Mesendoderm (in vitro differentiated cells): ENCODE data around the gene PLEK2.

Experiments used
- DNase-seq: peaks from one replicate; pipeline ENCODE4 v3.0.0; 2013
- H2AK5ac ChIP-seq: 2 replicates; pipeline ENCODE4 v1.6.1; 2013; ENCODE audit warnings: low read length, inconsistent platforms
- H2BK120ac ChIP-seq: 2 replicates; pipeline ENCODE4 v1.6.1; 2013; ENCODE audit warnings: low read depth, mild to moderate bottlenecking, low read length, moderate library complexity, mixed read lengths
- H2BK15ac ChIP-seq: replicated peaks from 2 replicates; pipeline ENCODE4 v1.6.1; 2013; ENCODE audit warnings: low read depth, mild to moderate bottlenecking, moderate library complexity
- H2BK5ac ChIP-seq: 2 replicates; pipeline ENCODE4 v1.6.1; 2013; ENCODE audit warnings: low read length, inconsistent platforms
- H3K18ac ChIP-seq: 2 replicates; pipeline ENCODE4 v1.6.1; 2013; ENCODE audit warnings: mild to moderate bottlenecking, low read length, mixed read lengths
- H3K23ac ChIP-seq: one replicate; pipeline ENCODE4 v1.6.1; 2013; ENCODE audit warnings: low read length
- H3K27ac ChIP-seq: 2 replicates; pipeline ENCODE4 v1.5.1; 2013; ENCODE audit warnings: low read depth, mild to moderate bottlenecking, inconsistent platforms, low read length, moderate library complexity
- H3K27me3 ChIP-seq: 2 replicates; pipeline ENCODE4 v1.6.1; 2013; ENCODE audit warnings: low read length, control low read depth, mild to moderate bottlenecking, inconsistent platforms; ENCODE audit not compliant: insufficient read depth, poor library complexity
- H3K36me3 ChIP-seq: 2 replicates; pipeline ENCODE4 v1.6.1; 2013; ENCODE audit warnings: low read length, inconsistent platforms; ENCODE audit not compliant: control insufficient read depth, insufficient read depth
- H3K4ac ChIP-seq: one replicate; pipeline ENCODE4 v1.6.1; 2013; ENCODE audit warnings: low read depth, mild to moderate bottlenecking, low read length, moderate library complexity
- H3K4me1 ChIP-seq: 2 replicates; pipeline ENCODE4 v1.6.1; 2013; ENCODE audit warnings: low read depth, low read length, inconsistent platforms; ENCODE audit not compliant: control insufficient read depth
- H3K4me2 ChIP-seq: 2 replicates; pipeline ENCODE4 v1.6.1; 2013; ENCODE audit warnings: low read length
- H3K4me3 ChIP-seq: 2 replicates; pipeline ENCODE4 v1.5.1; 2013; ENCODE audit warnings: mild to moderate bottlenecking, low read length
- H3K56ac ChIP-seq: one replicate; pipeline ENCODE4 v1.6.1; 2013; ENCODE audit warnings: low read length
- H3K79me1 ChIP-seq: 2 replicates; pipeline ENCODE4 v1.6.1; 2013; ENCODE audit warnings: low read length, inconsistent platforms
- H3K79me2 ChIP-seq: 2 replicates; pipeline ENCODE4 v1.6.1; 2013; ENCODE audit warnings: mild to moderate bottlenecking, low read length; ENCODE audit not compliant: control insufficient read depth, insufficient read depth
- H3K9ac ChIP-seq: 2 replicates; pipeline ENCODE4 v1.6.1; 2013; ENCODE audit warnings: low read length, inconsistent platforms
- H4K5ac ChIP-seq: one replicate; pipeline ENCODE4 v1.6.1; 2013; ENCODE audit warnings: low read length
- H4K8ac ChIP-seq: one replicate; pipeline ENCODE4 v1.6.1; 2013; ENCODE audit warnings: low read depth, mild to moderate bottlenecking, control low read depth, low read length, moderate library complexity
- WGBS: extraction: QIAGEN DNeasy Blood & Tissue Kit; methylation state at CpG from one replicate; pipeline ENCODE4 v1.1.7; 2013; ENCODE audit warnings: low lambda C conversion rate, missing lambda C conversion rate; ENCODE audit not compliant: insufficient coverage; ENCODE audit errors: extremely low coverage; 5-methylcytosine and 5-hydroxymethylcytosine counted together

The PLEK2 gene

DNA sequence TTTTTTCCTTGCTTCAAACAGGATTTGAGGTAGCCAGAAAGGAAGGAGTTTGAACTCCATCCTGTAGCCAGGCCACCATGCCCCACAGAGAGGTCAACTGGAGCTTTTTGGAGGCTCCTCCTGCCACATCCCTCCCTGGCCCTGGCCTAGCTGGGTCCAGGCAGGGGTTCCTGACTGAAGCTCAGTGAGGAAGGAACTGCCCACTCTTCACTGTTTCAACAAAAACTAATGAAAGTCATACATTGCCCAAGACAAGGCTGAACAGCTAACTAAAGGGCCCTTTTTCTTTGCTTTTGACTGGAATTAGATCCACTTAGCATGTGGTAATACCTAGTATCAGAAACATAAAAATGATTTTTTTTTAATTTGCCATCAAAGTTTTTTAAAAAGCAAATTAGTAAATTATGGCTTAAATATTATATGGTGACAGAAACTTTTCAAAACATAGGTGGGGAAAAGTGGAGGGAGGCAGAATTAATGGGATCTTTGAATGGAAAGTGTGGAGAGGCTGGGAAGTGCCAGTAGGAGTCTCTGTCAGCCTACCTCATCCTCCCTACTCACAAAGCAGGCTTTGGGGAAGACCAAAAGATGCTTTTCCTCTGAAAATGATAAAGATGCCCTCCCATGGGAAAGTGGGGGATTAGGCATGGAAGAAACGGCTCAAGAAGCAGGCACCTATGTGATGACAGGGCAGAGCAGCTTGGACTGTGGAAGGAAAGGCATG is 22.0 kb downstream of the PLEK2 start:
- no peak overlapping the region for H2BK15ac ChIP-seq
- no peaks in the 10 kb centered on the region for H3K4me1 ChIP-seq
- no peak overlapping the region for H3K9ac ChIP-seq
- H3K18ac ChIP-seq = no peak overlapping the region
- WGBS = no CpG with 5 or more reads among the region's 1 CpG
- H2BK120ac ChIP-seq = no peak overlapping the region
- no peak overlapping the region for H3K56ac ChIP-seq
- H2BK5ac ChIP-seq = no peak overlapping the region
- H3K27ac ChIP-seq = no peak overlapping the region
- no peaks in the 10 kb centered on the region for H3K79me1 ChIP-seq
- H3K36me3 ChIP-seq = no peaks in the 10 kb centered on the region
- no peak overlapping the region for H3K4me3 ChIP-seq
- H3K79me2 ChIP-seq = no peaks in the 10 kb centered on the region
- H4K5ac ChIP-seq = no peak overlapping the region
- no peak overlapping the region for H2AK5ac ChIP-seq
- no peak for DNase-seq
- no peak overlapping the region for H4K8ac ChIP-seq
- H3K23ac ChIP-seq = no peak overlapping the region
- H3K4me2 ChIP-seq = no peak overlapping the region
- no peak overlapping the region for H3K4ac ChIP-seq
- H3K27me3 ChIP-seq = no peaks in the 10 kb centered on the region

DNA sequence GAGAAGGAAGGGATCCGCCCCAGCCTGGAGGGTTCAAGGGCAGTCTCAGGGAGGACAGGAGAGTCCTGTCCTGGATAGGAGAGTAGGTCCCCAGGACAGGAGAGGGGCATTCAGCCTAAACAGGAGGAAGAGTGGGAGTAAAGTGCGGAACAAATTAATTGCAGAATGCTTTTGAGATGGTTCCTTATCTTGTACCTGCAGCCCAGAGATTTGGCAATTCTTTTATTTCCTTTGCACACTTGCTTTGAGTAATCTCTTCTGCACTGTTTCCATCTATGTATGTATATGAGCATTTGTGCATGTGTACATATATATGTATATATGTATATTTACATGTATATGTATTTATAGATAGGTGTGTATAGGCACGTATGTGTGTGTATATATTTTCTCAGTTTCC is 22.7 kb downstream of the PLEK2 start:
- H4K8ac ChIP-seq = no peak overlapping the region
- no peak overlapping the region for H3K56ac ChIP-seq
- no peak overlapping the region for H4K5ac ChIP-seq
- no peak overlapping the region for H3K23ac ChIP-seq
- no peaks in the 10 kb centered on the region for H3K79me2 ChIP-seq
- H3K9ac ChIP-seq = no peak overlapping the region
- H2AK5ac ChIP-seq = no peak overlapping the region
- H3K79me1 ChIP-seq = no peaks in the 10 kb centered on the region
- no peak overlapping the region for H3K4me3 ChIP-seq
- H3K4ac ChIP-seq = no peak overlapping the region
- no CpG with 5 or more reads among the region's 3 CpGs for WGBS
- H2BK120ac ChIP-seq = no peak overlapping the region
- no peaks in the 10 kb centered on the region for H3K4me1 ChIP-seq
- no peak for DNase-seq
- no peak overlapping the region for H2BK15ac ChIP-seq
- H3K36me3 ChIP-seq = no peaks in the 10 kb centered on the region
- H3K18ac ChIP-seq = no peak overlapping the region
- no peaks in the 10 kb centered on the region for H3K27me3 ChIP-seq
- no peak overlapping the region for H2BK5ac ChIP-seq
- H3K4me2 ChIP-seq = no peak overlapping the region
- no peak overlapping the region for H3K27ac ChIP-seq

DNA sequence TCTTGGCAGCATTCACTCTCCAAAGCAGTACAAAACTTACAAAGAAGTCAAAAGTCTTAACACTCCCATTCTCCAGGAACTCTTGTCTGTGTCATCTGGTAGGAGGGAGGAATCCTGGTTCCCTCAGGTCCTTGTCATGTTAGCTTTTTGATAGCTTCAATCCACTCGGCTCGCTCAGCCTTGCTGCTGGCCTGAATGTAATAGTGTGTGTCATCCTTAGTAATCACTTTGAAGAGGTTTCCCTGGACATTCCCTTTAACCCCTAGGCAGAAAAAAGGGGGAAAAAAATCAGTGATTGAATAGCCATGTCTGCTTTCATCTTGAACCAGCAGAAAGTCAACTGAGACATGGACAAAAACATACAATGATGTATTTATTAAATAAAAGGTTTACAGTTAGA is 24.8 kb downstream of the PLEK2 start:
- Histone ChIP-seq H3K9ac (no peak overlapping the region), H2BK15ac (no peak overlapping the region), H2BK5ac (no peak overlapping the region), H3K4ac (no peak overlapping the region), H3K4me2 (no peak overlapping the region), H4K8ac (no peak overlapping the region), H3K27me3 (no peaks in the 10 kb centered on the region), H2AK5ac (no peak overlapping the region), H2BK120ac (no peak overlapping the region), H3K4me3 (no peak overlapping the region), H3K79me2 (no peaks in the 10 kb centered on the region), H3K4me1 (no peaks in the 10 kb centered on the region), H3K36me3 (no peaks in the 10 kb centered on the region), H3K23ac (no peak overlapping the region), H3K18ac (no peak overlapping the region), H3K79me1 (no peaks in the 10 kb centered on the region), H4K5ac (no peak overlapping the region), H3K56ac (no peak overlapping the region), H3K27ac (no peak overlapping the region)
- WGBS = no CpG with 5 or more reads among the region's 2 CpGs
- DNase-seq = no peak

DNA sequence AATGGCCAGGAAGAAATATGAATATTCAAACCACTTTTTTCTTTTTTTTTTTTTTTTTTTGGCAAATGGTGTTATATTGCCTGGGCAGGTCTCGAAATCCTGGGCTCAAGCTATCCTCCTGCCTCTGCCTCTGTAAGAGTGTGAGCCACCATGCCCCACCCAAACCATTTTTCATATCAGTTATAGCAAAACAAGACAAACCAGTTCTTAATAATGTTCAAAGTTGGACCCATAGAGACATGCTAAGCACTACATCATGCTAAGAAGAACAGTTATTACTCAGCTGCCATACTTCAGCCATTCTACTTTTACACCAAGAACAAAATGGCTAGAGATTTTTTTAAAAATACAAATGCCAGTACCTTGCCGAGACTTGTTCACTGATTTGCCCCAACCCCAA is 26.3 kb downstream of the PLEK2 start:
- Histone ChIP-seq H3K79me2 (no peaks in the 10 kb centered on the region), H2AK5ac (no peak overlapping the region), H3K9ac (no peak overlapping the region), H3K27ac (no peak overlapping the region), H3K36me3 (no peaks in the 10 kb centered on the region), H2BK120ac (no peak overlapping the region), H3K4me1 (no peaks in the 10 kb centered on the region), H3K4me2 (no peak overlapping the region), H3K4me3 (no peak overlapping the region), H3K27me3 (no peaks in the 10 kb centered on the region), H2BK5ac (no peak overlapping the region), H3K23ac (no peak overlapping the region), H4K5ac (no peak overlapping the region), H2BK15ac (no peak overlapping the region), H3K18ac (no peak overlapping the region), H3K4ac (no peak overlapping the region), H4K8ac (no peak overlapping the region), H3K79me1 (no peaks in the 10 kb centered on the region), H3K56ac (no peak overlapping the region)
- no CpG with 5 or more reads among the region's 2 CpGs for WGBS
- no peak for DNase-seq

DNA sequence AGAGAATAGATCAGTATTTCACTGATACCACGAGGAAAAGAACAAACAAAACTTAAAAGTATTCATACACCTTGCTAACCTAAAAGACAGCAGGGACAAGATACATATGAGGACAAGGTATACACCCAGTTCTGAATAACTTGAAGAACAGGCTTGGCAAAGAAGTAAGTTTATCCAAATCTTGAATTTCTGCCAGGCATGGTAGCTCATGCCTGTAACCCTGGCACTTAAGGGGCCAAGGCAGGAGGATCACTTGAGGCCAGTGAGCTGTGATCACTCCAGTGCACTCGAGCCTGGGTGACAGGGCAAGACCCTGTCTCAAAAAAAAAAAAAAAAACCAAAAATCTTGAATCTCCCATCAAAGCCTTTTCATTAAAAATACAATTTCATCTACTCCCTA is 26.8 kb downstream of the PLEK2 start:
- no peak overlapping the region for H2BK15ac ChIP-seq
- no CpG with 5 or more reads among the region's 2 CpGs for WGBS
- H3K79me2 ChIP-seq = no peaks in the 10 kb centered on the region
- H3K27me3 ChIP-seq = no peaks in the 10 kb centered on the region
- no peaks in the 10 kb centered on the region for H3K36me3 ChIP-seq
- no peak overlapping the region for H3K4me3 ChIP-seq
- no peak overlapping the region for H3K27ac ChIP-seq
- H3K4me2 ChIP-seq = no peak overlapping the region
- no peaks in the 10 kb centered on the region for H3K4me1 ChIP-seq
- no peak overlapping the region for H2BK120ac ChIP-seq
- H3K23ac ChIP-seq = no peak overlapping the region
- no peak overlapping the region for H3K9ac ChIP-seq
- H4K8ac ChIP-seq = no peak overlapping the region
- no peak overlapping the region for H2AK5ac ChIP-seq
- H3K4ac ChIP-seq = no peak overlapping the region
- no peak overlapping the region for H2BK5ac ChIP-seq
- DNase-seq = no peak
- no peaks in the 10 kb centered on the region for H3K79me1 ChIP-seq
- no peak overlapping the region for H3K56ac ChIP-seq
- H3K18ac ChIP-seq = no peak overlapping the region
- no peak overlapping the region for H4K5ac ChIP-seq

DNA sequence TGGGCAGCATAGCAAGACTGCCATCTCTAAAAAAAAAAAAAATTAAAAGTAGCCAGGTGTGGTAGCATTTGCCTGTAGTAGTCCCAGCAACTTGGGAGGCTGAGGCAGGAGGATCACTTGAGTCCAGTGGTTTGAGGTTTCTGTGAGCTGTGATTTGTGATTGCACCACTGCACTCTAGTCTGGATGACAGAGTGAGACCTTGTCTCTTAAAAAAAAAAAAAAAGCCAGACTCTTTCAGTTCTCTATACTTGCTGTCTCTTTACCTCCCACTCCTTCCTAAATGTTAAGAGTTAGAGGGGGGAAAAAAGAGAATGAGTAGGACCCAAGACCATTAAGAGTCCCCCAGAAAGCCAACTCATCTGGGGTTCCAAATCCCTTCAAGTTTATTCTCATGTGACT is 34.0 kb downstream of the PLEK2 start:
- no peak for DNase-seq

More for the DNA sequence above, 34.0 kb downstream of the PLEK2 start:
- Histone ChIP-seq H3K4ac (no peak overlapping the region), H2BK120ac (no peak overlapping the region), H3K27ac (no peak overlapping the region), H3K79me1 (peaks cover 2% of the 10 kb centered on the region), H3K4me1 (no peaks in the 10 kb centered on the region), H2BK5ac (no peak overlapping the region), H2AK5ac (no peak overlapping the region), H4K5ac (no peak overlapping the region), H4K8ac (no peak overlapping the region), H3K18ac (no peak overlapping the region), H3K79me2 (no peaks in the 10 kb centered on the region), H2BK15ac (no peak overlapping the region), H3K56ac (no peak overlapping the region), H3K9ac (no peak overlapping the region), H3K4me3 (no peak overlapping the region), H3K4me2 (no peak overlapping the region), H3K27me3 (no peaks in the 10 kb centered on the region), H3K23ac (no peak overlapping the region), H3K36me3 (peaks cover 6% of the 10 kb centered on the region)
